Measurements from ENCODE around the gene NTRK2.

The NTRK2 gene

DNA sequence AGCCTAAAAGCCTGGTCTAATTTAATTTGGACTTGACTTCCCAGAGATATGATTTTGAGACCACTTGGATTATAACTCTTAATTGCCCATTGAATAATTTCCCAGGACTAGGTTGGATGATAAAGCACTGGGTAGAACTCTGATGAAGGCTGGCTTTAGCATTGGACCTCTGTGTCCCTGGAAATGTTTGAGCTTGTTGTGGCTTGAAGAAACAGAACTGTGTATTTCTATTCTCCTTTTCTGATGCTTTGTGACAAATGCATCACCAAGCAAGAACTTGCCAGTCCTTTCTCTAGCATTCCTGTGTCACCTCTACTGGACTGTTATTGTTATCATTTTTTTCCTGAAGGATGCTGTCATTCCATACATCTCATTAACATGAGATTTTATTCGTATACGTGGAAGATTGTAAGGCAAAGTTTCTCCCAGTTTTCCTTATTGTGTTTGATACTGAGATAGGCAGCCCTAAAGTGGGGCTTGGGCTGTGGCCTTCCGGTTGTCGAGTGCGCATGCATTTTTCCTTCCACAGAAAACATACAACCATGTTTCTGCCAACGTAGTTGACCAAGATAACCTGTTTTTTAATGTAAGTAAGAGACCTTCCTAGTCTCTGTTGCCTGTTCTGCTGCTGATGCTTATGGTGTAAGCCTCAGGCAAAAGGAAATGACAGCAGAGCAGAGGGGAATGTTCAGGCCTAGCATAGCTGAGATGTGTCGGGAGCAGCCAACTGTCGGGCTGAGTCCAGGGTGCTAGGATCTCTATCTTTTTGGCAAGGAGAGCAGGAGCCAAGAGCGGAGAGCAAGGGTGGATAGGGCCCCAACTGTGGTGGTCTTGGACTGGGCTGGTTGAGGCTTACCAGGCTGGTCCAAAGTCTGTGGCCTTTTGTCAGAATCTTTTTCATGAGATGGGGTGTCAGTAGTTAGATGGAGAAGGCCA, 2.3 kb downstream of the NTRK2 start:
- Histone ChIP-seq H3K27me3 (ENCODE audit: insufficient read depth, low read length, poor library complexity, severe bottlenecking) (no peaks in the 10 kb centered on the region), H3K9me3 (ENCODE audit: insufficient read depth, low read depth, low read length) (no peaks in the 10 kb centered on the region), H3K4me3 (ENCODE audit: low read length, poor library complexity, severe bottlenecking) (no peak overlapping the region)

DNA sequence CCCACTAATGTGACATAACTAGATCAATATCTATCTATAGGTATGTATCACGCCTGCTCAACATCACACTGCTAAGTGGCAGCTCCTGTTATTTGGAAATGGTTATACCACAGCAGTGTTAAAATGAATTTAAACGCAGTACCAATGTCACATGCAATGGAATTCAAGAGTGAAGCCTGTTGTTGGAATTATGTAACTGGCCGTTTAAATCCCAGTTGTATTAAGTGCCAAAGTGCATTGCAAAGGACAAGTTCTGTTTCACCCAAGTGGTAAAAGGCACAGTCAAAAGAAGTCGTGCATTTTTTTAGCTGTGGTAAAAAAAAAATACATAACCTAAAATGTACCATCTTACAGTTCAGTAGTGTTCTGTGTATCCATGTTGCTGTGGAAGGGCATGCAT, 4.3 kb downstream of the NTRK2 start:
- Histone ChIP-seq H3K4me1 (ENCODE audit: insufficient read depth, low read length, poor library complexity, severe bottlenecking) (no peaks in the 10 kb centered on the region), H3K9me3 (ENCODE audit: insufficient read depth, low read depth, low read length) (no peaks in the 10 kb centered on the region), H4K20me1 (ENCODE audit: insufficient read depth, low read length, poor library complexity, severe bottlenecking) (no peaks in the 10 kb centered on the region), H3K27me3 (ENCODE audit: insufficient read depth, low read length, poor library complexity, severe bottlenecking) (no peaks in the 10 kb centered on the region), H3F3A (ENCODE audit: low read depth) (no peaks in the 10 kb centered on the region), H2AFZ (ENCODE audit: low read length) (no peak overlapping the region), H3K9me2 (replicated peaks; ENCODE audit: low read depth, low read length) (no peaks in the 10 kb centered on the region), H3K4me2 (ENCODE audit: low read depth, low read length, poor library complexity, severe bottlenecking) (no peak overlapping the region), H3K4me3 (ENCODE audit: low read length, poor library complexity, severe bottlenecking) (no peak overlapping the region), H3K36me3 (ENCODE audit: insufficient read depth, low read length) (no peaks in the 10 kb centered on the region), H3K79me2 (ENCODE audit: insufficient read depth, low read length) (no peaks in the 10 kb centered on the region), H3K9ac (ENCODE audit: low read depth, low read length, poor library complexity, severe bottlenecking) (no peak overlapping the region)
- no peak for TF ChIP-seq EZH2phosphoT487 (IDR thresholded peaks at IDR 0.05; ENCODE audit: borderline replicate concordance)
- no peak for TF ChIP-seq CTCF (conservative IDR thresholded peaks at IDR 0.05; ENCODE audit: low read length)

More for the DNA sequence above, 2.3 kb downstream of the NTRK2 start:
- H3K4me1 ChIP-seq (ENCODE audit: insufficient read depth, low read length, poor library complexity, severe bottlenecking), result no peaks in the 10 kb centered on the region
- H3F3A ChIP-seq (ENCODE audit: low read depth), result no peaks in the 10 kb centered on the region
- no peak for TF ChIP-seq CTCF (conservative IDR thresholded peaks at IDR 0.05; ENCODE audit: low read length)
- TF ChIP-seq EZH2phosphoT487 (IDR thresholded peaks at IDR 0.05; ENCODE audit: borderline replicate concordance), result no peak
- H3K79me2 ChIP-seq (ENCODE audit: insufficient read depth, low read length), result no peaks in the 10 kb centered on the region
- H2AFZ ChIP-seq (ENCODE audit: low read length), result no peak overlapping the region
- H3K9me2 ChIP-seq (replicated peaks; ENCODE audit: low read depth, low read length), result no peaks in the 10 kb centered on the region
- H3K9ac ChIP-seq (ENCODE audit: low read depth, low read length, poor library complexity, severe bottlenecking), result no peak overlapping the region
- no peaks in the 10 kb centered on the region for H4K20me1 ChIP-seq (ENCODE audit: insufficient read depth, low read length, poor library complexity, severe bottlenecking)
- no peak overlapping the region for H3K4me2 ChIP-seq (ENCODE audit: low read depth, low read length, poor library complexity, severe bottlenecking)
- H3K36me3 ChIP-seq (ENCODE audit: insufficient read depth, low read length), result no peaks in the 10 kb centered on the region

GRCh38 chr9:84677080-84677479, 7.6 kb downstream of the NTRK2 start:
- no peak for TF ChIP-seq EZH2phosphoT487 (IDR thresholded peaks at IDR 0.05; ENCODE audit: borderline replicate concordance)
- TF ChIP-seq CTCF (conservative IDR thresholded peaks at IDR 0.05; ENCODE audit: low read length), result no peak
- H3F3A ChIP-seq (ENCODE audit: low read depth), result no peaks in the 10 kb centered on the region
- no peak overlapping the region for H3K4me2 ChIP-seq (ENCODE audit: low read depth, low read length, poor library complexity, severe bottlenecking)
- H4K20me1 ChIP-seq (ENCODE audit: insufficient read depth, low read length, poor library complexity, severe bottlenecking), result no peaks in the 10 kb centered on the region
- H3K4me1 ChIP-seq (ENCODE audit: insufficient read depth, low read length, poor library complexity, severe bottlenecking), result no peaks in the 10 kb centered on the region
- no peaks in the 10 kb centered on the region for H3K79me2 ChIP-seq (ENCODE audit: insufficient read depth, low read length)
- H3K9me3 ChIP-seq (ENCODE audit: insufficient read depth, low read depth, low read length), result no peaks in the 10 kb centered on the region
- no peaks in the 10 kb centered on the region for H3K9me2 ChIP-seq (replicated peaks; ENCODE audit: low read depth, low read length)
- H3K9ac ChIP-seq (ENCODE audit: low read depth, low read length, poor library complexity, severe bottlenecking), result no peak overlapping the region
- no peaks in the 10 kb centered on the region for H3K36me3 ChIP-seq (ENCODE audit: insufficient read depth, low read length)
- no peaks in the 10 kb centered on the region for H3K27me3 ChIP-seq (ENCODE audit: insufficient read depth, low read length, poor library complexity, severe bottlenecking)
- H3K4me3 ChIP-seq (ENCODE audit: low read length, poor library complexity, severe bottlenecking), result no peak overlapping the region
- H2AFZ ChIP-seq (ENCODE audit: low read length), result no peak overlapping the region

Data from Loucy (cell line).